HEK293 (cell line): ENCODE results near the gene DAZAP1.
A peak's percentile ranks its signal among the peaks of the same experiment; 100 is the strongest.

ENCODE experiments used
- CTCF ChIA-PET: fragments of 350-600 bp; formaldehyde crosslinking; extraction: SDS; loops from one replicate; lab custom pipeline; 2021; ENCODE audit warnings: antibody characterized with exemption; lab: Yijun Ruan, JAX
- POLR2A ChIA-PET: fragments of 300-600 bp; formaldehyde crosslinking; extraction: SDS; loops from one replicate; lab custom pipeline; 2020; ENCODE audit warnings: antibody characterized with exemption, inconsistent platforms; lab: Yijun Ruan, JAX
- H3K27ac ChIP-seq: fragments of 200-500 bp; sonication (Bioruptor generic); 2 replicates; pipeline ENCODE4 v1.5.1; 2014; ENCODE audit warnings: low read depth, low read length, control low read depth, inconsistent platforms; ENCODE audit errors: extremely low read depth
- H3K36me3 ChIP-seq, 2 experiments: fragments of 200-500 bp in 1 of 2; sonication (Bioruptor generic) in 1 of 2; 1 replicate in 1 of 2; 2 replicates in 1 of 2; pipeline ENCODE4 v1.5.1; 2014 to 2017; ENCODE audit warnings: inconsistent platforms in 2 of 2, low read length in 2 of 2; ENCODE audit not compliant: control insufficient read depth in 2 of 2, insufficient read depth in 1 of 2
- H3K4me1 ChIP-seq: fragments of 200-500 bp; sonication (Bioruptor generic); 2 replicates; pipeline ENCODE4 v1.5.1; 2014; ENCODE audit warnings: mild to moderate bottlenecking, low read length, inconsistent platforms; ENCODE audit not compliant: control insufficient read depth, insufficient read depth
- H3K4me3 ChIP-seq: 2 replicates; pipeline ENCODE4 v1.5.1; 2011; ENCODE audit warnings: low read depth, mild to moderate bottlenecking, control low read depth, low read length, moderate library complexity
- H3K9me3 ChIP-seq: fragments of 200-500 bp; sonication (Bioruptor generic); 2 replicates; pipeline ENCODE4 v1.5.1; 2014; ENCODE audit warnings: low read depth, low read length, inconsistent platforms; ENCODE audit not compliant: control insufficient read depth, insufficient read depth
- GLIS1 ChIP-seq: fragments of 450-650 bp; formaldehyde crosslinking; IDR thresholded peaks from 2 replicates; pipeline ENCODE4 v1.5.1; 2016; ENCODE audit warnings: missing biosample characterization, missing genetic modification characterization
- OVOL3 ChIP-seq: fragments of 450-650 bp; formaldehyde crosslinking; IDR thresholded peaks from 2 replicates; pipeline ENCODE4 v1.5.1; 2016; ENCODE audit warnings: missing biosample characterization, missing genetic modification characterization
- PRDM1 ChIP-seq: fragments of 450-650 bp; formaldehyde crosslinking; IDR thresholded peaks from 2 replicates; pipeline ENCODE4; 2016; ENCODE audit warnings: missing biosample characterization, missing genetic modification characterization
- REPIN1 ChIP-seq: fragments of 450-650 bp; formaldehyde crosslinking; IDR thresholded peaks from 2 replicates; pipeline ENCODE4 v1.5.1; 2017; ENCODE audit warnings: missing biosample characterization, missing genetic modification characterization, low read depth
- SP7 ChIP-seq: fragments of 450-650 bp; formaldehyde crosslinking; IDR thresholded peaks from 2 replicates; pipeline ENCODE4 v1.5.1; 2016; ENCODE audit warnings: missing biosample characterization, missing genetic modification characterization
- YY1 ChIP-seq: fragments of 450-650 bp; formaldehyde crosslinking; IDR thresholded peaks from 2 replicates; pipeline ENCODE4 v1.5.1; 2018; ENCODE audit warnings: missing biosample characterization, missing genetic modification characterization
- ZBTB10 ChIP-seq: fragments of 450-650 bp; formaldehyde crosslinking; IDR thresholded peaks from 2 replicates; pipeline ENCODE4 v1.5.1; 2016; ENCODE audit warnings: missing biosample characterization, missing genetic modification characterization
- ZBTB17 ChIP-seq: fragments of 450-650 bp; formaldehyde crosslinking; IDR thresholded peaks from 2 replicates; pipeline ENCODE4 v1.5.1; 2016; ENCODE audit warnings: missing biosample characterization, missing genetic modification characterization
- ZBTB7A ChIP-seq: fragments of 450-650 bp; formaldehyde crosslinking; IDR thresholded peaks from 2 replicates; pipeline ENCODE4 v1.5.1; 2016; ENCODE audit warnings: low read depth, missing biosample characterization, missing genetic modification characterization
- ZFP37 ChIP-seq: fragments of 450-650 bp; formaldehyde crosslinking; IDR thresholded peaks from 2 replicates; pipeline ENCODE4 v1.5.1; 2016; ENCODE audit warnings: missing biosample characterization, missing genetic modification characterization
- ZFP41 ChIP-seq: fragments of 450-650 bp; formaldehyde crosslinking; IDR thresholded peaks from 2 replicates; pipeline ENCODE4 v1.5.1; 2016; ENCODE audit warnings: missing biosample characterization, missing genetic modification characterization, borderline replicate concordance
- ZIC2 ChIP-seq: fragments of 450-650 bp; formaldehyde crosslinking; IDR thresholded peaks from 2 replicates; pipeline ENCODE4 v1.5.1; 2016; ENCODE audit warnings: missing biosample characterization, missing genetic modification characterization
- ZNF24 ChIP-seq: fragments of 450-650 bp; formaldehyde crosslinking; IDR thresholded peaks from 2 replicates; pipeline ENCODE4 v1.5.1; 2016; ENCODE audit warnings: missing biosample characterization, missing genetic modification characterization
- ZNF335 ChIP-seq: fragments of 450-650 bp; formaldehyde crosslinking; conservative IDR thresholded peaks from 2 replicates; pipeline ENCODE4 v1.5.1; 2016; ENCODE audit warnings: missing biosample characterization, missing genetic modification characterization
- ZNF398 ChIP-seq: fragments of 450-650 bp; formaldehyde crosslinking; IDR thresholded peaks from 2 replicates; pipeline ENCODE4 v1.5.1; 2017; ENCODE audit warnings: missing biosample characterization, missing genetic modification characterization
- ZNF529 ChIP-seq: fragments of 450-650 bp; formaldehyde crosslinking; IDR thresholded peaks from 2 replicates; pipeline ENCODE4 v1.5.1; 2017; ENCODE audit warnings: missing genetic modification characterization, missing biosample characterization; ENCODE audit not compliant: insufficient replicate concordance
- ZNF561 ChIP-seq: fragments of 450-650 bp; IDR thresholded peaks from 2 replicates; pipeline ENCODE4 v1.5.1; 2018; ENCODE audit warnings: missing biosample characterization, missing genetic modification characterization, borderline replicate concordance
- ZNF654 ChIP-seq: fragments of 450-650 bp; formaldehyde crosslinking; IDR thresholded peaks from 2 replicates; pipeline ENCODE4 v1.5.1; 2016; ENCODE audit warnings: low read depth, missing biosample characterization, missing genetic modification characterization
- TF ChIP-seq, protein P1 (sequence below): fragments of 450-650 bp; formaldehyde crosslinking; IDR thresholded peaks from 2 replicates; pipeline ENCODE4 v1.5.1; 2016; ENCODE audit warnings: missing biosample characterization, missing genetic modification characterization
- TF ChIP-seq, protein P2 (sequence below): fragments of 450-650 bp; formaldehyde crosslinking; IDR thresholded peaks from 2 replicates; pipeline ENCODE4 v1.5.1; 2016; ENCODE audit warnings: missing biosample characterization, missing genetic modification characterization

DAZAP1 gene

DNA sequence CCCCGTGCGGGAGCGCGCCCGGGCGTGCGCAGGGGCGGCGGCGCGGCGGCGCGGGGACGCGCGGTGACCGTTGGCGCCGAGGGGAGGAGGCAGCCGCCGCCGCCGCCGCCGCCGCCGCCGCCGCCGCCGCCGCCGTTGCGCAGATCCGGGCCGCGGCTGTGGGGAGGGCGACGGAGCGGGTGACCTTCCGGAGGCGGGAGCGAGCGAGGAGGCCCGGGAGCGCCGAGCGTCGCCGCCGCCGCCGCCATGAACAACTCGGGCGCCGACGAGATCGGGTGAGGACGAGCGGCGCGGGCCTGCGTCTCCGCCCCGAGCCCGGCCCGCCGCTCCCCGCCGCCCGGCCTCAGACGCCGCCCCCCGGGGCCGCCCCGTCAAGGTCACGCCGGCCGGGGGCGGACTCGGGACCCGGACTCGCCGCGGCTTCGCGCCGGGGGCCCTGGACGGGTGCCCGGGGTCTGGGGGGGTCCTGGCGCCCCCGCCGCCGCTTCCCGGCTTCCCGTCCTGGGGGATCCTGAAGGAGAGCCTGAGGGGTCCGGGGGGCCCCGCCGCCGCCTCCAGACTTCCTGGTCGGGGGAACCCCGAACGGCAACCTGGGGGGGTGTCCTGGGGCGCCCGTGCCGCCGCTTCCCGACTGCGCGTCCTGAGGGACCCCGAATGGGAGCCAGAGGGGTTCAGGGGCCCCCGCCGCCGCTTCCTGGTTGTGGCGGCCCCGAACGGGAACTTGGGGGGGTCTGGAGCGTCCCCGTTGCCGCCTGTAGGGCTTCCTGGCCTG lies at the start of gene DAZAP1:
Gene DAZAP1, plus strand, starts transcription at position 59 of the 772 bp plus-strand sequence. Its CDS starts 188 bp downstream, at position 247.
- Histone ChIP-seq H3K27ac (peak within 1 kb of the TSS; percentile 98), H3K4me1 (peaks cover 9% of the 10 kb centered on the region), H3K4me3 (peak within 1 kb of the TSS; percentile 85), H3K9me3 (no peaks in the 10 kb centered on the region), H3K36me3 (peaks cover 0 to 40% of the 10 kb centered on the region in 2 experiments; a peak in 1 of 3 replicates)
- ChIA-PET CTCF (no interaction called here), POLR2A (interaction anchor here (1.3 kb wide), 1 partner anchor 138 kb away, joined by 5 read pairs; the partner anchor contains the start of gene CIRBP)
- TF ChIP-seq ZNF654 (tag by site-specific recombination) (no peak), ZIC2 (tag by site-specific recombination) (peak; percentile 73; the same call in 1 of the 2 replicates), ZBTB17 (tag by site-specific recombination) (no peak), SP7 (tag by site-specific recombination) (no peak), ZNF398 (tag by site-specific recombination) (no peak), ZNF335 (tag by site-specific recombination) (0 out of 2 replicates have a peak, but pooled peaks have one; percentile 19), GLIS1 (tag by site-specific recombination) (peak; percentile 79)
- TF ChIP-seq, all 188 proteins: peak for 3

- Histone ChIP-seq H3K9me3 (no peaks in the 10 kb centered on the region), H3K4me3 (no peak overlapping the region), H3K27ac (peak overlapping the region; percentile 59; the same call in 1 of the 2 replicates), H3K36me3 (peaks cover 3 to 79% of the 10 kb centered on the region in 2 experiments), H3K4me1 (peaks cover 24% of the 10 kb centered on the region)
- CTCF ChIA-PET, result interaction anchor here (0.6 to 1.3 kb wide), 4 partner anchors 75 to 1460 kb away, joined by 3 to 5 read pairs (median 4); partner anchors contain the start of gene EFNA2
- POLR2A ChIA-PET, result interaction anchor here (0.8 kb wide), 1 partner anchor 23 kb away, joined by 3 read pairs; no protein-coding TSS in a partner anchor
- TF ChIP-seq, protein P1, sequence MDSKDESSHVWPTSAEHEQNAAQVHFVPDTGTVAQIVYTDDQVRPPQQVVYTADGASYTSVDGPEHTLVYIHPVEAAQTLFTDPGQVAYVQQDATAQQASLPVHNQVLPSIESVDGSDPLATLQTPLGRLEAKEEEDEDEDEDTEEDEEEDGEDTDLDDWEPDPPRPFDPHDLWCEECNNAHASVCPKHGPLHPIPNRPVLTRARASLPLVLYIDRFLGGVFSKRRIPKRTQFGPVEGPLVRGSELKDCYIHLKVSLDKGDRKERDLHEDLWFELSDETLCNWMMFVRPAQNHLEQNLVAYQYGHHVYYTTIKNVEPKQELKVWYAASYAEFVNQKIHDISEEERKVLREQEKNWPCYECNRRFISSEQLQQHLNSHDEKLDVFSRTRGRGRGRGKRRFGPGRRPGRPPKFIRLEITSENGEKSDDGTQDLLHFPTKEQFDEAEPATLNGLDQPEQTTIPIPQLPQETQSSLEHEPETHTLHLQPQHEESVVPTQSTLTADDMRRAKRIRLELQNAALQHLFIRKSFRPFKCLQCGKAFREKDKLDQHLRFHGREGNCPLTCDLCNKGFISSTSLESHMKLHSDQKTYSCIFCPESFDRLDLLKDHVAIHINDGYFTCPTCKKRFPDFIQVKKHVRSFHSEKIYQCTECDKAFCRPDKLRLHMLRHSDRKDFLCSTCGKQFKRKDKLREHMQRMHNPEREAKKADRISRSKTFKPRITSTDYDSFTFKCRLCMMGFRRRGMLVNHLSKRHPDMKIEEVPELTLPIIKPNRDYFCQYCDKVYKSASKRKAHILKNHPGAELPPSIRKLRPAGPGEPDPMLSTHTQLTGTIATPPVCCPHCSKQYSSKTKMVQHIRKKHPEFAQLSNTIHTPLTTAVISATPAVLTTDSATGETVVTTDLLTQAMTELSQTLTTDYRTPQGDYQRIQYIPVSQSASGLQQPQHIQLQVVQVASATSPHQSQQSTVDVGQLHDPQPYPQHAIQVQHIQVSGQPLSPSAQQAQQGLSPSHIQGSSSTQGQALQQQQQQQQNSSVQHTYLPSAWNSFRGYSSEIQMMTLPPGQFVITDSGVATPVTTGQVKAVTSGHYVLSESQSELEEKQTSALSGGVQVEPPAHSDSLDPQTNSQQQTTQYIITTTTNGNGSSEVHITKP (tag by site-specific recombination), result peak; percentile 41; the same call in 1 of the 2 replicates
- TF ChIP-seq ZBTB7A (tag by site-specific recombination) (no peak), ZBTB10 (tag by site-specific recombination) (no peak), ZNF561 (tag by site-specific recombination) (no peak), YY1 (no peak), ZFP37 (tag by site-specific recombination) (no peak), ZFP41 (no peak), PRDM1 (no peak), ZNF24 (tag by site-specific recombination) (no peak), REPIN1 (tag by site-specific recombination) (no peak), OVOL3 (tag by site-specific recombination) (no peak), ZNF335 (tag by site-specific recombination) (peak; percentile 79), ZNF529 (no peak)
- TF ChIP-seq, protein P2, sequence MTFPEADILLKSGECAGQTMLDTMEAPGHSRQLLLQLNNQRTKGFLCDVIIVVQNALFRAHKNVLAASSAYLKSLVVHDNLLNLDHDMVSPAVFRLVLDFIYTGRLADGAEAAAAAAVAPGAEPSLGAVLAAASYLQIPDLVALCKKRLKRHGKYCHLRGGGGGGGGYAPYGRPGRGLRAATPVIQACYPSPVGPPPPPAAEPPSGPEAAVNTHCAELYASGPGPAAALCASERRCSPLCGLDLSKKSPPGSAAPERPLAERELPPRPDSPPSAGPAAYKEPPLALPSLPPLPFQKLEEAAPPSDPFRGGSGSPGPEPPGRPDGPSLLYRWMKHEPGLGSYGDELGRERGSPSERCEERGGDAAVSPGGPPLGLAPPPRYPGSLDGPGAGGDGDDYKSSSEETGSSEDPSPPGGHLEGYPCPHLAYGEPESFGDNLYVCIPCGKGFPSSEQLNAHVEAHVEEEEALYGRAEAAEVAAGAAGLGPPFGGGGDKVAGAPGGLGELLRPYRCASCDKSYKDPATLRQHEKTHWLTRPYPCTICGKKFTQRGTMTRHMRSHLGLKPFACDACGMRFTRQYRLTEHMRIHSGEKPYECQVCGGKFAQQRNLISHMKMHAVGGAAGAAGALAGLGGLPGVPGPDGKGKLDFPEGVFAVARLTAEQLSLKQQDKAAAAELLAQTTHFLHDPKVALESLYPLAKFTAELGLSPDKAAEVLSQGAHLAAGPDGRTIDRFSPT, result no peak
These were observed 47.1 kb upstream of the DAZAP1 start for GRCh38 chr19:1360126-1360817.
